ENCODE data around the gene APCDD1.

The APCDD1 gene

DNA sequence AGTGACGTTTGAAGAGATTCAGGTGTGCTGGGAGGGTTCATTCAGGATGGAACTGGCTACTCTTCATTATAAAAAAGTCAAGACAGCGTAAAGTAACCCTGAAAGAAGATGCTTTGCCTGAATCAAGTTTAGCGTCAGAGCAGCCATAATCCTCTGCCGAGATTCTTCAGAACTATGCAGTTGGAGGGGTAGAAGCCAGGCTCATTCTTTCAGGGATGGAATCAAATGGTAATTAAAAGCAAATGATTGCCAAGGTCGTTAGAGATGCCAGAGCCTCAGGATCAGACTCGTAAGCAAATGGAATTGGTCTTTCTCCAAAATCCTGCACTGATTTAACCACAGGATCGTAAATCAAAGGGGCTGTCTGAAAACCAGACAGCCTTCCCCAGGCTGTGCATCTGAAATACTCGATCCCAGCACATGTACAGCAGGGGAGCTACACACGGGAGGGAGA is 21.9 kb downstream of the APCDD1 start:
- Histone ChIP-seq H3K4me1 (ENCODE audit: control insufficient read depth, insufficient read depth, low read length, unreplicated experiment) (no peaks in the 10 kb centered on the region), H3K27ac (ENCODE audit: low read depth, low read length) (no peak overlapping the region), H3K4me3 (ENCODE audit: low read depth, low read length) (no peak overlapping the region), H3K79me2 (ENCODE audit: control insufficient read depth, insufficient read depth, low read length, unreplicated experiment) (no peaks in the 10 kb centered on the region), H3K27me3 (ENCODE audit: insufficient read depth, low read length) (peaks cover 59% of the 10 kb centered on the region), H3K36me3 (ENCODE audit: insufficient read depth, low read length) (no peaks in the 10 kb centered on the region), H2AFZ (ENCODE audit: low read length, unreplicated experiment) (no peak overlapping the region)

DNA sequence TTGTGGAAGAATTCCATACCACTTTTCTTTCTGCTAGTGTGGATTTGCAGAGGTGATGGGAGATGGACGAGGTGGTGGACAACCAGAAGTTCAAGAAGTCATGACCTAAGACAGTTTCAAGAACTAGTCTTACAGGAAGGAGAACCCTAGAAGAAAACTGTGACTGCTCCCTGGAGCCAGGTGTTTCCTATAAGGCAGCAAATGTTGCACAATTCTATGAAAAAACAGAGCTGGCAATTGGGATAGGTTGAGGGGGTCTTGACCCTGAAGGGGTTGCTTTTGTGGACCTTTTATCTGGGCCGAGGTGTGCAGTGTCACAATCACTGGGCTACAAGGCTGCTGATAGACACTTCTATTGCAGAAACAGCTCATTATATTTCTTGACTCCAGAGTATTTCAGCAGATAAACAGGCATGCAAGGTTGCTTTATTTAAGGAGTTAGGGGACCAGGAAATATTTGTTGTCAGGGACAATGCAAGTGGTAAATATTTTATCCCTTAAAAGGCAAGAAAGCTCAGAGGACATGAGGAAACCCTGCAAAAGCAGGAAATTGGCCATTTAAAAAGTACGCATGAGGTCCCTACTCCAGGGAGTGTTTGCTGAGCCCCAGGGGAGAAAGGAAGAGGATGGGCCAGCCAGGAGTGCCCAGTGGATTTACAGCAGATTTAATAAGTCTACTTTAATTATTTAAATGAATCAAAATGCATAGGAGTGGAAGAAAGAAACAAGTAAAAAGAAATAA is 22.9 kb downstream of the APCDD1 start:
- Histone ChIP-seq H3K79me2 (ENCODE audit: control insufficient read depth, insufficient read depth, low read length, unreplicated experiment) (no peaks in the 10 kb centered on the region), H3K36me3 (ENCODE audit: insufficient read depth, low read length) (no peaks in the 10 kb centered on the region), H3K27ac (ENCODE audit: low read depth, low read length) (no peak overlapping the region), H3K4me1 (ENCODE audit: control insufficient read depth, insufficient read depth, low read length, unreplicated experiment) (no peaks in the 10 kb centered on the region), H3K4me3 (ENCODE audit: low read depth, low read length) (no peak overlapping the region), H3K27me3 (ENCODE audit: insufficient read depth, low read length) (peaks cover 63% of the 10 kb centered on the region), H2AFZ (ENCODE audit: low read length, unreplicated experiment) (no peak overlapping the region)

DNA sequence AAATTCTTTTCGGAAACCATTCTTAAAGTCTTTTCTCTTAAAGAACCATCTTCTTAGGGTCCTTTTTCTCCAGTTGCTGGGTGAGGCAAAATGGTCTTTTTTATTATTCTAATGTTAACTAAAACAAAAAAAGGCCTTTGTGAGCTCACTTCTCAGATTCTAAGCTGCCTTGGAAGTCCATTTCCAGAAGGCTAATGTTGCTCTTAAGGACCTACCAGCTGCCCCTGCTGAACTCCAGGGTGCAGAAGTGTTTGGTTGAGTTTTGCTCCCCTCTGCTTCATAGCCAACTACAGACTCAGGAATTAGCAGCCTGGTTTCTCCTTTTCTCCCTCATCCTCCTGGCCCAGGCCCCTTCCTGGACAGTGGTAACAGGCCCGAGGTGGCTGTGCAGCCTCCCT is 23.4 kb downstream of the APCDD1 start:
- Histone ChIP-seq H3K4me3 (ENCODE audit: low read depth, low read length) (no peak overlapping the region), H3K79me2 (ENCODE audit: control insufficient read depth, insufficient read depth, low read length, unreplicated experiment) (no peaks in the 10 kb centered on the region), H3K27ac (ENCODE audit: low read depth, low read length) (no peak overlapping the region), H3K27me3 (ENCODE audit: insufficient read depth, low read length) (peaks cover 63% of the 10 kb centered on the region), H3K36me3 (ENCODE audit: insufficient read depth, low read length) (no peaks in the 10 kb centered on the region), H2AFZ (ENCODE audit: low read length, unreplicated experiment) (no peak overlapping the region), H3K4me1 (ENCODE audit: control insufficient read depth, insufficient read depth, low read length, unreplicated experiment) (no peaks in the 10 kb centered on the region)

DNA sequence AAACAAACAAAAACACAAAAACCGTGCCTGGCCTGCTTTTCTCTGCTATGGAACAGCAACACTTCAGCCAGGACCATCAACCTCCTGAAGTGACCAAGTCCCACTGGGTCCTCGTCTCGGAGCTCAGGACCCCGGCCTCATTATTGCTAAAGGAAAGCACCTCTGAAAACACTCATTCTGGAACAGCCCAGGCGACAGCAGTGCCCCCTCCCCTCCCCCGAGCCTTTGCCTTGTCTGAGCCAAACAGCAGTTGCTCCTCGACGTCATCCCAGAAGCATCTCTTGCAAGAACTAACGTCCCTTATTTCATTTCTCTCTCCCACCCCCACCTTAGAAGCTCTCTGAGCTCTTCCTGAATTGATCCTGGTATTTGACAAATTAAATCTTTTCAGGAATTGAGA is 27.4 kb downstream of the APCDD1 start:
- Histone ChIP-seq H3K36me3 (ENCODE audit: insufficient read depth, low read length) (no peaks in the 10 kb centered on the region), H3K4me3 (ENCODE audit: low read depth, low read length) (no peak overlapping the region), H3K27ac (ENCODE audit: low read depth, low read length) (no peak overlapping the region), H3K4me1 (ENCODE audit: control insufficient read depth, insufficient read depth, low read length, unreplicated experiment) (no peaks in the 10 kb centered on the region), H3K79me2 (ENCODE audit: control insufficient read depth, insufficient read depth, low read length, unreplicated experiment) (no peaks in the 10 kb centered on the region), H2AFZ (ENCODE audit: low read length, unreplicated experiment) (no peak overlapping the region), H3K27me3 (ENCODE audit: insufficient read depth, low read length) (peaks cover 59% of the 10 kb centered on the region)

DNA sequence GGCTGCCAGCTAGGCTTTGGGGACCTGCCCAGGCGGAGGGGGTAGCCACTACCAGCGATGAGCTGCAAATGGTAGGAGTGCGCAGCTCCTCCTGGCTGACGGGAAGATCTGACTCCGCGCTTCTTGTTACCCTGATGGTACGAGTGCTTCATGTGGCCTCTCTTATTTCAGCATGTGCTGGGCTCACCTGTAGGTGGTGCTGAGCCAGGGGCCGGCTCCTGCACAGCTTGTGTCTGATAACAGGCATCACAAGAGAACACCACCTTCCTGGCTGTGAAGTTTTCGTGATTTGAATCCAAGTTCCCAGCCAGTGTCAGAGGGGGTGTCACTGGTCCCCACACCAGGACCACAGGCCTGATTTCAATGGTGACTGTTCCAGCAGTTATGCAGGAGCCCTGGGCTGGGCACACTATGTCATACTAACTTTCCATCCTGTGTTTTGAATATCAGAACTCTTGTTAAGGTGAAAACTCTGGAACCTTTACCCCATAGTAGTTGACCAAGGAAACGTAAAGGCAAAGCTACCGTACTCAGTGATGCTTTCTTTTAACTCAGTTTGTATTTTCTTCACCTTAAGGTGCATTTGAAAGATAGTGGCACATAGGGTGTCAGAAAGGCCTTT is 28.0 kb downstream of the APCDD1 start:
- Histone ChIP-seq H3K27ac (ENCODE audit: low read depth, low read length) (no peak overlapping the region), H3K4me1 (ENCODE audit: control insufficient read depth, insufficient read depth, low read length, unreplicated experiment) (no peaks in the 10 kb centered on the region), H2AFZ (ENCODE audit: low read length, unreplicated experiment) (no peak overlapping the region)

DNA sequence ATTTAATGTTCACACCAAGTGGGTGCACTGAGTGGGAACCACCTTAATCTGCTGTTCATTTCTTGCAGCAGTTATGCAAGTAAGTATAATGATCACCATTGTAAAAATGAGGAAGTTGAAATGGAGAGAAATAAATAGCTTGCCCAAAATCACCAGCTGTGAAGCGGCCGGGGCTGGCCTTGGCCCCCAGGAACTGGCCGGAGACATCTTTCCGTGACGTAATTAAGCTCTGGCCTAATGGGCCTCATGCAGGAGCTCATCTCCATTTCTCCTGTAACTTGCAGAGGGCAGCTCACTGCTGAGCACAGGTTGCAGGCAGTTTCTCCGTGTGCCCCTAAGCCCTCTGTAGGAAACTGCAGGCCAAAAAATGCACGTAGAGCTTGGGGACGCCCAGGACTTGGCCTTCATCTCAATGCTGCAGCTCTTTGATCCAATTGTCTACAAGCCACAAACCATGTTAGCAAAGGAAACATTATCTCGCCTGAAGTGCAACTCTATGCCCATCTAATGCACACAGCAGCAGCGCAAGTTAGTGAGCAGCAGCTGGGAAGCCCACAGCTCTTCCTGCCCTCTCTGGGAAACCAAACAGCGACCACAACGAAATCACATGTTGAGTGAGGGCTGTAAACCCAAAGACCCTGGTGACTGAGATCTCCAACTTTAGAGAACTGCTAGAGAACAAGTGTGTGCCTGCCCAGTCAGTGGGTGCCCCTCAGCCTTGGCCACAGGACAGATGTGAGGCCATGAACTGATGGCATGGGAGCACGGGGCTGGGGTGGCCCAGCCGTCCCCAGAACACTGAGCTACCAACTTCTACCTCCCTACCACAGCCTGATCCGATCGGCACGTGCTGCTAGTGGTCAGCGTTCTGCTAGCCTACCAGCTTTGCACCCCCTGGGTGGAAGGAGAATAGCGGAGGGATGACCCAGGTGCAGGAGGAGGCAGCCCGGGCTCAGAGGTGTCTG is 28.8 kb downstream of the APCDD1 start:
- Histone ChIP-seq H3K4me1 (ENCODE audit: control insufficient read depth, insufficient read depth, low read length, unreplicated experiment) (no peaks in the 10 kb centered on the region), H3K36me3 (ENCODE audit: insufficient read depth, low read length) (no peaks in the 10 kb centered on the region), H3K4me3 (ENCODE audit: low read depth, low read length) (no peak overlapping the region), H2AFZ (ENCODE audit: low read length, unreplicated experiment) (no peak overlapping the region), H3K79me2 (ENCODE audit: control insufficient read depth, insufficient read depth, low read length, unreplicated experiment) (no peaks in the 10 kb centered on the region), H3K27ac (ENCODE audit: low read depth, low read length) (no peak overlapping the region), H3K27me3 (ENCODE audit: insufficient read depth, low read length) (peaks cover 51% of the 10 kb centered on the region)

More for the DNA sequence above, 28.0 kb downstream of the APCDD1 start:
- Histone ChIP-seq H3K36me3 (ENCODE audit: insufficient read depth, low read length) (no peaks in the 10 kb centered on the region), H3K79me2 (ENCODE audit: control insufficient read depth, insufficient read depth, low read length, unreplicated experiment) (no peaks in the 10 kb centered on the region), H3K27me3 (ENCODE audit: insufficient read depth, low read length) (peaks cover 59% of the 10 kb centered on the region), H3K4me3 (ENCODE audit: low read depth, low read length) (no peak overlapping the region)

DNA sequence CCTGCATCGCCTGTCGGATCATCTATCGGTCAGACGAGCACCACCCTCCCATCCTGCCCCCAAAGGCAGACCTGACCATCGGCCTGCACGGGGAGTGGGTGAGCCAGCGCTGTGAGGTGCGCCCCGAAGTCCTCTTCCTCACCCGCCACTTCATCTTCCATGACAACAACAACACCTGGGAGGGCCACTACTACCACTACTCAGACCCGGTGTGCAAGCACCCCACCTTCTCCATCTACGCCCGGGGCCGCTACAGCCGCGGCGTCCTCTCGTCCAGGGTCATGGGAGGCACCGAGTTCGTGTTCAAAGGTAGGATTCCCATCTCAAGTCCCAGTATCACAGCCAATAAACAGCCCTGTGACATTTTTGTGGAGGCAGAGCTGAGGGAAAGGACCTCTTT is 31.0 kb downstream of the APCDD1 start:
- no peaks in the 10 kb centered on the region for H3K79me2 ChIP-seq (ENCODE audit: control insufficient read depth, insufficient read depth, low read length, unreplicated experiment)
- peaks cover 36% of the 10 kb centered on the region for H3K27me3 ChIP-seq (ENCODE audit: insufficient read depth, low read length)
- H3K36me3 ChIP-seq (ENCODE audit: insufficient read depth, low read length) = no peaks in the 10 kb centered on the region
- H3K27ac ChIP-seq (ENCODE audit: low read depth, low read length) = no peak overlapping the region
- H3K4me1 ChIP-seq (ENCODE audit: control insufficient read depth, insufficient read depth, low read length, unreplicated experiment) = no peaks in the 10 kb centered on the region
- no peak overlapping the region for H3K4me3 ChIP-seq (ENCODE audit: low read depth, low read length)
- H2AFZ ChIP-seq (ENCODE audit: low read length, unreplicated experiment) = no peak overlapping the region

DNA sequence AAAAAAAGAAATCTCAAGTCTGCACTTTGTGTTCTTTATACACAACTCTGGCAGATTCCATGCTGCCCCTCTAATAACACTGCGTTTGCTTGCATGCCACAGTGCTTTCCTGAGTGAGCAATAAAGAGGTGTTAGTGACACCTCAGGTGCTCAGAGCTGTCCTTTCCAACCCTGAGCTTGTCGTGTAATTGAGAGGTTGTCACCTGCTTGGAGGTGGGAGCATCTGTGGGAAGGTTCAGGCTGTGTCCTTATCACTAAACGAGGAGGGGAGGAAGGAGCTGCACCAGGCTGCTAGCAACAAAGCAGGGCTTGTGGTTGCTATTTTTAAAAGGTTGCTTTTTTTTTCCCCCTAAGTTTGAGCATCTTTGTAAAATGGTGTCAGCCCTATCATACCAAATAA is 31.9 kb downstream of the APCDD1 start:
- Histone ChIP-seq H3K27me3 (ENCODE audit: insufficient read depth, low read length) (peaks cover 31% of the 10 kb centered on the region), H3K27ac (ENCODE audit: low read depth, low read length) (no peak overlapping the region), H2AFZ (ENCODE audit: low read length, unreplicated experiment) (no peak overlapping the region), H3K4me1 (ENCODE audit: control insufficient read depth, insufficient read depth, low read length, unreplicated experiment) (no peaks in the 10 kb centered on the region), H3K79me2 (ENCODE audit: control insufficient read depth, insufficient read depth, low read length, unreplicated experiment) (no peaks in the 10 kb centered on the region), H3K4me3 (ENCODE audit: low read depth, low read length) (no peak overlapping the region), H3K36me3 (ENCODE audit: insufficient read depth, low read length) (no peaks in the 10 kb centered on the region)

DNA sequence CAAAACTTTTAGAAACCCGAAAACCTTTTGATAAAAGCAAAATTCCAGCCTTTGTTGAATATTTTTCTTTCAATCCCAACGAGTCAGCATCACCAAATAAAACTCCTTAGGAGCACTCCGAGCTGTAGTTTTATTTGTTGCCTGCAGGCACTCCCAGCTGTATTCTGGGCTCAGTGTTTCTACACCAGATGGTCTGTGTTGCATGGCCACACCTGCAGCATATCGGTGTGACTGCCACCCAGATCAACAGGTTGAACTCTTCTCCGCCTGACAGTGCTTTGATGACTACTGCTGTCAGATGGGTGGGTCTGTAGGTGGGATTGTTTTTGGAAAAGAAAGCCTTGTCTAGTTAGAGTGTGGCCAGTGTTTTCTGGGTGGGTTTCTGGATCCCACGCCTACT is 32.7 kb downstream of the APCDD1 start:
- Histone ChIP-seq H3K4me3 (ENCODE audit: low read depth, low read length) (no peak overlapping the region), H3K36me3 (ENCODE audit: insufficient read depth, low read length) (no peaks in the 10 kb centered on the region), H3K27ac (ENCODE audit: low read depth, low read length) (no peak overlapping the region), H2AFZ (ENCODE audit: low read length, unreplicated experiment) (no peak overlapping the region), H3K79me2 (ENCODE audit: control insufficient read depth, insufficient read depth, low read length, unreplicated experiment) (no peaks in the 10 kb centered on the region), H3K27me3 (ENCODE audit: insufficient read depth, low read length) (peaks cover 27% of the 10 kb centered on the region), H3K4me1 (ENCODE audit: control insufficient read depth, insufficient read depth, low read length, unreplicated experiment) (no peaks in the 10 kb centered on the region)

DNA sequence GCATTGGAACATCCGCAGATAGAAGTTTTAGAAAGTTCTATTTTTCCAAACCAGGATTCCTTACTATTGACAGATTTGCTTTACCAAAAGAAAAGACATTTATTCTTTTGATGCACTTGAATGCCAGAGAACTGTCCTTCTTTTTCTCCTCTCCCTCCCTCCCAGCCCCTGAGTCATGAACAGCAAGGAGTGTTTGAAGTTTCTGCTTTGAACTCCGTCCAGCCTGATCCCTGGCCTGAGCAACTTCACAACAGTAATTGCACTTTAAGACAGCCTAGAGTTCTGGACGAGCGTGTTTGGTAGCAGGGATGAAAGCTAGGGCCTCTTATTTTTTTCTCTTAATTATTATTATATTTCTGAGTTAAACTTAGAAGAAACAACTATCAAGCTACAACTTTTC is 33.6 kb downstream of the APCDD1 start:
- H3K36me3 ChIP-seq (ENCODE audit: insufficient read depth, low read length) = no peaks in the 10 kb centered on the region
- no peaks in the 10 kb centered on the region for H3K4me1 ChIP-seq (ENCODE audit: control insufficient read depth, insufficient read depth, low read length, unreplicated experiment)
- no peak overlapping the region for H3K27ac ChIP-seq (ENCODE audit: low read depth, low read length)
- peaks cover 27% of the 10 kb centered on the region for H3K27me3 ChIP-seq (ENCODE audit: insufficient read depth, low read length)
- H3K4me3 ChIP-seq (ENCODE audit: low read depth, low read length) = no peak overlapping the region
- H3K79me2 ChIP-seq (ENCODE audit: control insufficient read depth, insufficient read depth, low read length, unreplicated experiment) = no peaks in the 10 kb centered on the region
- H2AFZ ChIP-seq (ENCODE audit: low read length, unreplicated experiment) = no peak overlapping the region

All from ACC112 (cell line).